ENCODE data around the gene FAR2.

FAR2 gene

DNA sequence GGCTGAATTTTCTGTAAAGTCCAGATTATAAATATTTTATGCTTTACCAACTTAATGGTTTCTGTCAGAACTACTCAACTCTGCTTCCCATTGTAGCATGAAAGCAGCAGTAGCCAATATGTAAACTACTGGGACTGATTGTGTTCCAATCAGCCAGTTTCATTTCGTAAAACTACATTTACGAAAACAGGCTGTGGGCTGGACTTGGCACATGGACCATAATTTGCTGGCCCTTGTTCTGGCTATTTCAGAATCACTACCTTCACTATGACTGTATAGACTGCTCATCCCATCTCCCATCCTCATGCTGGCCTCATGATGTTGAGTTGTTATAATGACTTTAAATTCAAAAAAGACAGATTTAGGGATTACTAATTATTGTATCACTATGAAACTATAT is 38.7 kb downstream of the FAR2 start:
- H3K27me3 ChIP-seq (ENCODE audit: insufficient read depth, poor library complexity, severe bottlenecking): no peaks in the 10 kb centered on the region
- no peak for DNase-seq (ENCODE audit: low read depth in 1 of 2, low spot score in 1 of 2)
- no peak overlapping the region for H3K27ac ChIP-seq (replicated peaks)
- no peak for TF ChIP-seq SPI1 (IDR thresholded peaks at IDR 0.05; ENCODE audit: borderline replicate concordance, low read depth)
- TF ChIP-seq, protein P1, sequence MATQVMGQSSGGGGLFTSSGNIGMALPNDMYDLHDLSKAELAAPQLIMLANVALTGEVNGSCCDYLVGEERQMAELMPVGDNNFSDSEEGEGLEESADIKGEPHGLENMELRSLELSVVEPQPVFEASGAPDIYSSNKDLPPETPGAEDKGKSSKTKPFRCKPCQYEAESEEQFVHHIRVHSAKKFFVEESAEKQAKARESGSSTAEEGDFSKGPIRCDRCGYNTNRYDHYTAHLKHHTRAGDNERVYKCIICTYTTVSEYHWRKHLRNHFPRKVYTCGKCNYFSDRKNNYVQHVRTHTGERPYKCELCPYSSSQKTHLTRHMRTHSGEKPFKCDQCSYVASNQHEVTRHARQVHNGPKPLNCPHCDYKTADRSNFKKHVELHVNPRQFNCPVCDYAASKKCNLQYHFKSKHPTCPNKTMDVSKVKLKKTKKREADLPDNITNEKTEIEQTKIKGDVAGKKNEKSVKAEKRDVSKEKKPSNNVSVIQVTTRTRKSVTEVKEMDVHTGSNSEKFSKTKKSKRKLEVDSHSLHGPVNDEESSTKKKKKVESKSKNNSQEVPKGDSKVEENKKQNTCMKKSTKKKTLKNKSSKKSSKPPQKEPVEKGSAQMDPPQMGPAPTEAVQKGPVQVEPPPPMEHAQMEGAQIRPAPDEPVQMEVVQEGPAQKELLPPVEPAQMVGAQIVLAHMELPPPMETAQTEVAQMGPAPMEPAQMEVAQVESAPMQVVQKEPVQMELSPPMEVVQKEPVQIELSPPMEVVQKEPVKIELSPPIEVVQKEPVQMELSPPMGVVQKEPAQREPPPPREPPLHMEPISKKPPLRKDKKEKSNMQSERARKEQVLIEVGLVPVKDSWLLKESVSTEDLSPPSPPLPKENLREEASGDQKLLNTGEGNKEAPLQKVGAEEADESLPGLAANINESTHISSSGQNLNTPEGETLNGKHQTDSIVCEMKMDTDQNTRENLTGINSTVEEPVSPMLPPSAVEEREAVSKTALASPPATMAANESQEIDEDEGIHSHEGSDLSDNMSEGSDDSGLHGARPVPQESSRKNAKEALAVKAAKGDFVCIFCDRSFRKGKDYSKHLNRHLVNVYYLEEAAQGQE (IDR thresholded peaks at IDR 0.05; ENCODE audit: insufficient replicate concordance, low read depth): no peak
- no peak overlapping the region for H3K4me3 ChIP-seq (replicated peaks; ENCODE audit: insufficient read depth, low read length)

DNA sequence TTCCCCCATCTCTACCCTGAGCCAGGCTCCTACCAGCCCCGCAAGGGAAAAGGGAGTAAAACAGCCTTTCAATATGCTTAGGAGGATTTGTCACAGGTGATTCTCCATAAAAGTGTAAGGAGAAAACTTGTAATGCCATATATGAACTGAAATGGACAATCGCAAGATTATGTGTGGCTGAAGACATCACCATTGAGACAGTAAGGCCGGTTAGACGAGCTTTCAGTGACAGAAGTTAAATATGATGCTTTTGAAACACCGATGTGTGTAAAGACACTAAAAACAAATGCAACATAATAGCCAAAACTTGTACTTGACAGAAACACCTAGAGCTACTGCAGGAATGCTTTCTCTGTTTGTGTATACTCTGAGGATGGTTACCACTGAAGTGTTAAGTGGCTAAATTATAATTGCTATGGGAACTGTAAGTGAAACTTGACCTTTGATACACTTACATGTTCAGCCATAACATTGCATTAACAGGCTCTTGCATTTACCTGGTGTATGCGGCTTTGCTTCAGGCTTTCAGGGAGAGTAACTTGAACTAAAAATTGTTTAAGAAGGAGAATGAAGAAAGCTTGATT is 42.3 kb downstream of the FAR2 start:
- H3K27ac ChIP-seq (replicated peaks): no peak overlapping the region
- H3K27me3 ChIP-seq (ENCODE audit: insufficient read depth, poor library complexity, severe bottlenecking): no peaks in the 10 kb centered on the region
- DNase-seq (ENCODE audit: low read depth in 1 of 2, low spot score in 1 of 2): no peak
- TF ChIP-seq GABPA (IDR thresholded peaks at IDR 0.05; ENCODE audit: low read depth) (no peak), SPI1 (IDR thresholded peaks at IDR 0.05; ENCODE audit: borderline replicate concordance, low read depth) (no peak), POLR2AphosphoS5 (IDR thresholded peaks at IDR 0.05; ENCODE audit: low read depth) (no peak)
- TF ChIP-seq, protein P1 (IDR thresholded peaks at IDR 0.05; ENCODE audit: insufficient replicate concordance, low read depth): no peak
- TF ChIP-seq, protein P2, sequence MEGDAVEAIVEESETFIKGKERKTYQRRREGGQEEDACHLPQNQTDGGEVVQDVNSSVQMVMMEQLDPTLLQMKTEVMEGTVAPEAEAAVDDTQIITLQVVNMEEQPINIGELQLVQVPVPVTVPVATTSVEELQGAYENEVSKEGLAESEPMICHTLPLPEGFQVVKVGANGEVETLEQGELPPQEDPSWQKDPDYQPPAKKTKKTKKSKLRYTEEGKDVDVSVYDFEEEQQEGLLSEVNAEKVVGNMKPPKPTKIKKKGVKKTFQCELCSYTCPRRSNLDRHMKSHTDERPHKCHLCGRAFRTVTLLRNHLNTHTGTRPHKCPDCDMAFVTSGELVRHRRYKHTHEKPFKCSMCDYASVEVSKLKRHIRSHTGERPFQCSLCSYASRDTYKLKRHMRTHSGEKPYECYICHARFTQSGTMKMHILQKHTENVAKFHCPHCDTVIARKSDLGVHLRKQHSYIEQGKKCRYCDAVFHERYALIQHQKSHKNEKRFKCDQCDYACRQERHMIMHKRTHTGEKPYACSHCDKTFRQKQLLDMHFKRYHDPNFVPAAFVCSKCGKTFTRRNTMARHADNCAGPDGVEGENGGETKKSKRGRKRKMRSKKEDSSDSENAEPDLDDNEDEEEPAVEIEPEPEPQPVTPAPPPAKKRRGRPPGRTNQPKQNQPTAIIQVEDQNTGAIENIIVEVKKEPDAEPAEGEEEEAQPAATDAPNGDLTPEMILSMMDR (IDR thresholded peaks at IDR 0.05; ENCODE audit: insufficient read depth, low read length): no peak
- no peak overlapping the region for H3K4me3 ChIP-seq (replicated peaks; ENCODE audit: insufficient read depth, low read length)

DNA sequence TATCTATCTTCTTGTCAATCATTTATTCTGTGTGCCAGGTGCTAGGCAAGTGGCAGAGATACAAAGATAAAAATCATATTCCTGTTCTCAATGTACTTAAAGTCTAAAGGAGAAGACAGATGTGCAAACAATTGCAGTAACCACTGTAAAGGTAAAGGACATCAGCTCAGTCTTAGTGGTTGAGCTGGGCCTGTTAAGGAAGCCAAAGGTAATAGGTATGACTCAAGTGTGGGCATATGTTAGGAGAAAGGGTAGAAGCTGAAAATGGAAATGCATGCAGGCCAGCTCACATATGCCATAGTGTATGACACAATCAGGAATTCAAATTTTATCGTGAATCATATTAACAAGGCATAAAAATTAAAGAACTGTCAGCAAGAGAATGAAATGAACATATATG is 49.8 kb downstream of the FAR2 start:
- no peak for DNase-seq (ENCODE audit: low read depth in 1 of 2, low spot score in 1 of 2)
- TF ChIP-seq, protein P2 (IDR thresholded peaks at IDR 0.05; ENCODE audit: insufficient read depth, low read length): no peak
- Histone ChIP-seq H3K27me3 (ENCODE audit: insufficient read depth, poor library complexity, severe bottlenecking) (no peaks in the 10 kb centered on the region), H3K4me3 (replicated peaks; ENCODE audit: insufficient read depth, low read length) (no peak overlapping the region), H3K27ac (replicated peaks) (no peak overlapping the region)

DNA sequence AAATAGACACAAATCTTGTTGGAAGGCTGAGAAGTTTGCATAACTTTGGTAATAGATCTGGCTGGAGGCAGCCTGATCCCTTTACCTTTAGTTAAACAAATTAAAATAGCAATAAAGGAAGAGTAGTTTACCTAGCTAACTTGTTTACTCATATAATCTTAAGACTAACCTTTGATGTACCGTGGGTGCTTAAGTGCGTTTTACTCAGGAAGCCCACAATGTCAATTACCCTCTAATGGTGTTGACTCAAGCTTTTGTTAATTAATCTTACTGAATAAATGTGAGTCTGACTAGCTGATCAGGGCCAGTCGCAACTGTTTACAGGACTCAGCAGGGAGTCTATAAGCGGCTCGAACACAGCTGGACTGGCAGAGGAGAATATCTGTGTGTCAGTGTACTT is 51.5 kb downstream of the FAR2 start:
- no peak for DNase-seq (ENCODE audit: low read depth in 1 of 2, low spot score in 1 of 2)
- TF ChIP-seq POLR2AphosphoS5 (IDR thresholded peaks at IDR 0.05; ENCODE audit: low read depth) (no peak), GABPA (IDR thresholded peaks at IDR 0.05; ENCODE audit: low read depth) (no peak)
- H3K27ac ChIP-seq (replicated peaks): no peak overlapping the region
- no peaks in the 10 kb centered on the region for H3K27me3 ChIP-seq (ENCODE audit: insufficient read depth, poor library complexity, severe bottlenecking)
- H3K4me3 ChIP-seq (replicated peaks; ENCODE audit: insufficient read depth, low read length): no peak overlapping the region

DNA sequence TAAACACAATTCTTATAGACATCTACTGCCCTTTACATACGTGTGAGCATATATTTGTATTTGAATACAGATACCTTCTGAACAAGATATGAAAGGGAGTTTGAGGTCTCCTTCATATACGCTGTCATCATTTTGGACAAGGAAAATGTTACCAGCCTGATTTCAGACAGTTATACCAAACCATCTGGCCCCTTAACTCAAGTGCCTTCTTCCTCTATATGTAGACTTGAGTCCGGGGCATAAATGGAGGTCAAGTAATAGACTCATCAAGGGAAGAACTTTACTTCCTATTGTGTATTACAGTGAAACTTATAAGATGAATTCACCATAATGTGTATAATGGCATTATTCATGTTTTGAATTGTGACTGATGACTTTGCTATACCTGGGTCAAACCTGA is 52.2 kb downstream of the FAR2 start:
- TF ChIP-seq, protein P1 (IDR thresholded peaks at IDR 0.05; ENCODE audit: insufficient replicate concordance, low read depth): no peak
- TF ChIP-seq, protein P2 (IDR thresholded peaks at IDR 0.05; ENCODE audit: insufficient read depth, low read length): no peak
- TF ChIP-seq GABPA (IDR thresholded peaks at IDR 0.05; ENCODE audit: low read depth): no peak
- no peak for TF ChIP-seq SPI1 (IDR thresholded peaks at IDR 0.05; ENCODE audit: borderline replicate concordance, low read depth)
- no peak for TF ChIP-seq POLR2AphosphoS5 (IDR thresholded peaks at IDR 0.05; ENCODE audit: low read depth)
- H3K4me3 ChIP-seq (replicated peaks; ENCODE audit: insufficient read depth, low read length): no peak overlapping the region
- no peak overlapping the region for H3K27ac ChIP-seq (replicated peaks)
- no peak for DNase-seq (ENCODE audit: low read depth in 1 of 2, low spot score in 1 of 2)
- H3K27me3 ChIP-seq (ENCODE audit: insufficient read depth, poor library complexity, severe bottlenecking): no peaks in the 10 kb centered on the region

Data from HL-60 (cell line).